Myocyte (in vitro differentiated cells): Measurements from ENCODE around the gene ZAP70. TPM values are rescaled to one million over a fixed set of nuclear protein-coding genes. Genes with fewer than 3 reads are reported as not detected.

Experiments
- DNase-seq: peaks from one replicate; pipeline ENCODE4 v3.0.0-alpha.2; 2012; ENCODE audit warnings: low read depth
- total RNA-seq: library from RNA; depleted of rRNA; stranded (reverse); fragments of >200 nt; gene quantifications from 2 replicates; pipeline ENCODE4 v1.2.3, GENCODE V29; 2014

The ZAP70 gene
- total RNA-seq, 1 donor from 2014 or later: 2.2 TPM

DNA sequence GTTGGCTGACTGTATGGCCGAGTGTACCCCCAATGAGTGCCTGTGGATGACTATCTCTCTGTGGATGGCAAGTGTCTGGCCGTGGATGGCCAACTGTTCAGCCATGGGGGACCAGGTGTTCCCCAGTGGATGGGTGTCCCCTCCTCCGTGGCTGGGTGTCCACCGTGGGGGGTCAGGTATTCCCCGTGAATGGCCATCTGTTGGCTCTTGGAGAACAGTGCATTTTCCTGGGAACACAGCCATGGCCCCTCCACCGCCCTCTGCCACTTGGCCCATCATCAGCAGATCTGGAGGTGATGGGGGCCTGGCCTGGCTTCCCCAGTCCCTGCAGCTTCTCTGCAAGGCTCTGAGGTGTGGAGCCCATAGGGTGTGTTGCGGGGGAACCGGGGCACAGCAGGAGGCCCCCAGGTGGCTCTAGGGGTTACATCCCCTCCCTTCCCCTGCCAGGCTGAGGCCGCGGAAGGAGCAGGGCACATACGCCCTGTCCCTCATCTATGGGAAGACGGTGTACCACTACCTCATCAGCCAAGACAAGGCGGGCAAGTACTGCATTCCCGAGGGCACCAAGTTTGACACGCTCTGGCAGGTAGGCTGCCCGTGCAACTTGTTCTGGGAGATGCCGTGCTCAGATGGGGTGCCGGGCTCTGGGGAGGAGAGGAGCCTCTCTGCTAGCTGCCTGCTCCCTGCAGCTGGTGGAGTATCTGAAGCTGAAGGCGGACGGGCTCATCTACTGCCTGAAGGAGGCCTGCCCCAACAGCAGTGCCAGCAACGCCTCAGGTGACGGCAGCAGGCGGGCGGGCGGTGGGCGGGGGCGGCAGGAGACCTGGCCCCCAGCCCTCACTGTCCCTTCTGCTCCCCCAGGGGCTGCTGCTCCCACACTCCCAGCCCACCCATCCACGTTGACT is 19.3 kb downstream of the ZAP70 start:
- no peak for DNase-seq

DNA sequence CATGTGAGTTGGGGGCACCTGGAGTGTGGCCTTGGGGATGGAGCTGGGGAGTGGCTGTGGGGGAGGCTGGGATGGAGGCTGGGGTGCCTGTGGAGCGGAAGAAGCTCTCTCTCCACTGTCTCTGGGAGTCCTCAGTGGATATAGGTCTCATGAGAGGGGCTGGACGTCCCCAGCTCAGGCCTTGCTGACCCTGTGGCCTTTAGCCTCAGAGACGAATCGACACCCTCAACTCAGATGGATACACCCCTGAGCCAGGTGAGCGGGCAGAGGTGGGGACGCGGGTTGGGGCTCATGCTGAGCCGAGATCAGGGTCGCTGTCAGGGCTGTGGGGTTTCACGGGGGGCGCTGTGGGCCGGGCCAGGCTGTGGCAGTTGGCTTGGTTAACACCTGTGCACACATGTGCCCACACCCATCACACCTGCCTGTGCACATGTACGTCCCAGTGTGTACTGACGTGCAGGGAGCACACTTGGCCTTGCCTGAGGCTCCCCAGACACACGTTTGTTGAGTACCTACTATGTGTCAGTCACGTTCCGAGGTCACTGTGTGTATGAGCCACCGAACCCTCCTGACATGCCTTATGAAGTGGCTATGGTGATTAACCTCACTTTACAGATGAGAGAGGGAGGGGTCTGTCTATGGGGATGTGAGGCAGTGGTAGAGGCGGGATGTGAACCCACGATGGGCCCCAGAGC is 20.1 kb downstream of the ZAP70 start:
- DNase-seq: no peak

DNA sequence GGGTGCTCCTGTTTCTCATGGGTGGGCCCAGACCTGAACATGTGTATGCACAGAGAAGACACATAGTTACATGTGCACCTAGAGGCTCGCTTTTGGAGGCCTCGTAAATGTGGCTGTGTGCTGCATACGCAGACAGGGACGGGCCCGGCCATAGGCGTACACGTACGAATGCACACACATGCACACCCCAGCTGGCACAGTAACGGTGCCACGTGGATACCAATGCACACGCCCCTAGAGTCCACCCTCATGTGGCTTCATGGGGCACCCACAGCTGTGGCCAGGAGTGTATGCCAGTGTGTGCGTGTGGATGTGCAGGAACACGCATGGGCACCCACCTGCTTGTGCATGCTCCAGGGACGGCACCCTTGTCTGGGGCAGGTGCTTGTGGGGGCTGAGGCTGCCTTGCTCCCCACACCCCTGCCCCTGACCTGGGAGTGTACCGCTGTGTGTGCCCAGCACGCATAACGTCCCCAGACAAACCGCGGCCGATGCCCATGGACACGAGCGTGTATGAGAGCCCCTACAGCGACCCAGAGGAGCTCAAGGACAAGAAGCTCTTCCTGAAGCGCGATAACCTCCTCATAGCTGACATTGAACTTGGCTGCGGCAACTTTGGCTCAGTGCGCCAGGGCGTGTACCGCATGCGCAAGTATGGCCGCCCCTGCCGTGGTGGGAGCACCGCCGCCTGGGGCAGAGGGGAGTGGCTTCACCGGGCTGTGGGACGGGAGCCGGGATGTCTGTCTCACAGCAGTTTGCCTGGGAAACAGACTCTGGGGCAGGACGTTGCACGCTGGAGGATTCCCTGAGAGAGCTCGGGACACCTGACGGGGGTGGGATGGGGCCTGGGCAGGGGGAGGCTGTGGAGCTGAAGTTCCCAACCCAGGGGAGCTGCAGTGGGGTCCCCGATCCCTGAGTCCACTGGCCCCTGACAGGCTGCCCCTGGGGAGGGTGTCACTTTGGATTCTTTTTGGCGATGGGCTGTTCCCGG is 21.0 kb downstream of the ZAP70 start:
- DNase-seq: no peak

DNA sequence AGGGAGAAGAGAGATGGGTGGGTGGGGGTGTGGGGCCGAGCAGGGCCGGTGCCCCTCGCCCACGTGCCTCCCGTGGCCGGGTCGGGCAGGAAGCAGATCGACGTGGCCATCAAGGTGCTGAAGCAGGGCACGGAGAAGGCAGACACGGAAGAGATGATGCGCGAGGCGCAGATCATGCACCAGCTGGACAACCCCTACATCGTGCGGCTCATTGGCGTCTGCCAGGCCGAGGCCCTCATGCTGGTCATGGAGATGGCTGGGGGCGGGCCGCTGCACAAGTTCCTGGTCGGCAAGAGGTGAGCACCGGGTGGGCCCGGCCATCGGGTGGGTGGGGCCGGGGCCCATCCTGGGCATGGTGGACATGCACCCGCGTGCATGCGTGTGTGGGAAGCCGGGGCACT is 21.8 kb downstream of the ZAP70 start:
- no peak for DNase-seq

DNA sequence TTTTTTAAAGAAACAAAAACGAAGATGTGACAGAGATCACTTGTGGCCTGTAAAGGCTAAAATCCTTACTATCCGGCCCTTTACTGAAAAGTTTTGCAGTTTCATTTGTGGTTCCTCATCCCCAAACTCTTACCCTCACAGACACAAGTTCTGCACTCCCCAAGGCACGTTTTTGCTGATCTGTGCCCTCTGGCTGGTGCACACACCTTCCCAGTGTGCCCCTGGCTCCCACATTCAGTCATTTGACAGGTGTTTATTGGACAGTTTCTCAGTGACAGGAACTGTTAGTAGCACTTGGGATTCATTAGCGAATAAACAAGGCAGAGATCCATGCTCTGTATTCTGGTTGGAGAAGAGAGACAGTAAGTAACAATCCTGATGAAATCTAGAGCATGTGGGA is 22.8 kb downstream of the ZAP70 start:
- no peak for DNase-seq

DNA sequence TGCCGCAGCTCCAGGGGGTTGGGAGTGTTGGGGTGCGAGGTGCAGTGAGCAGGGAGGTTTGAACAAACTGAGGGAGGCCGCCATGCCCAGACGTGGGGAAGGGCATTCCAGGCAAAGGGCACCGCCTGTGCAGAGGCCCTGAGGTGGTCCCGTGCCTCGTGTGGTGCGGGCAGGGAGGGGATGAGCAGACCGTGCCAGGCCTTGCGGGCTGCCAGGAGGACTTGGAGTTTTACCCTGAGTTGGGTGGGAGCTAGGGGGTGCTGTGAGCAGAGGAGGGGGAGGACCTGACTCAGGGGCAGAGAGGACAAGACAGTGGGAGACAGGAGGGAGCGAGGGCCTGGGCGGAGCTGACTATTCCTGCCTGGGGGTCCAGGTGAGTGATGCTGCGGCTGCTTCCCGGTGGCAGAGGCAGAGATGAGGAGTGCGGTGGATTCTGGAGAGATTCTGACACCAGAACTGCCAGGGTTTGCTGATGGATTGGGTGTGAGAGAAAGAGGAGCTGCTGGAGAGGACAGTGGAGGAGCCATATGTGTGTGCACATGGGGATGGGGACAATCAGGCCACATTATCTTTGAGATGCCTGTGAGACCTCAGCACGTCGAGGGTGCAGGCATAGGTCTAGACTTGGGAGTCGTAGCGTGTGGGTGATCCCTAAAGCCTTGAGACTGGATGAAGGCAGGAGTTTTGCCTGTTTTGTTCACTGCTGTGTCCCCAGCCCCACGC is 23.4 kb downstream of the ZAP70 start:
- DNase-seq: no peak

DNA sequence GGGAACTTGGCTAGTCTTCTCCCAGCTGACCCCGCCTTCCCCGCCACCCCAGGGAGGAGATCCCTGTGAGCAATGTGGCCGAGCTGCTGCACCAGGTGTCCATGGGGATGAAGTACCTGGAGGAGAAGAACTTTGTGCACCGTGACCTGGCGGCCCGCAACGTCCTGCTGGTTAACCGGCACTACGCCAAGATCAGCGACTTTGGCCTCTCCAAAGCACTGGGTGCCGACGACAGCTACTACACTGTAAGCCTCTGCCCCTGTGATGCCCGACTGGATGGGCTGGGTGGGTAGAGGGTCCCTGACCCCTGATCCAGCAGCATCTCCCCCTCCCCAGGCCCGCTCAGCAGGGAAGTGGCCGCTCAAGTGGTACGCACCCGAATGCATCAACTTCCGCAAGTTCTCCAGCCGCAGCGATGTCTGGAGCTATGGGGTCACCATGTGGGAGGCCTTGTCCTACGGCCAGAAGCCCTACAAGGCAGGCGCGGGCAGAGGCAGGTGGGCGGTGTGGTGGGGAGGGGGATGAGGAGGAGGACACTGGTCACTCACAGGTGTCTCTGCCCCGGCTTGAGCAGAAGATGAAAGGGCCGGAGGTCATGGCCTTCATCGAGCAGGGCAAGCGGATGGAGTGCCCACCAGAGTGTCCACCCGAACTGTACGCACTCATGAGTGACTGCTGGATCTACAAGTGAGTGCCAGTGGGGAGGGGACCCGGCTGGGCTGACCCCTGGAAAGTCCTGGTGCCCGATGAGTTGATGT is 24.2 kb downstream of the ZAP70 start:
- DNase-seq: no peak

DNA sequence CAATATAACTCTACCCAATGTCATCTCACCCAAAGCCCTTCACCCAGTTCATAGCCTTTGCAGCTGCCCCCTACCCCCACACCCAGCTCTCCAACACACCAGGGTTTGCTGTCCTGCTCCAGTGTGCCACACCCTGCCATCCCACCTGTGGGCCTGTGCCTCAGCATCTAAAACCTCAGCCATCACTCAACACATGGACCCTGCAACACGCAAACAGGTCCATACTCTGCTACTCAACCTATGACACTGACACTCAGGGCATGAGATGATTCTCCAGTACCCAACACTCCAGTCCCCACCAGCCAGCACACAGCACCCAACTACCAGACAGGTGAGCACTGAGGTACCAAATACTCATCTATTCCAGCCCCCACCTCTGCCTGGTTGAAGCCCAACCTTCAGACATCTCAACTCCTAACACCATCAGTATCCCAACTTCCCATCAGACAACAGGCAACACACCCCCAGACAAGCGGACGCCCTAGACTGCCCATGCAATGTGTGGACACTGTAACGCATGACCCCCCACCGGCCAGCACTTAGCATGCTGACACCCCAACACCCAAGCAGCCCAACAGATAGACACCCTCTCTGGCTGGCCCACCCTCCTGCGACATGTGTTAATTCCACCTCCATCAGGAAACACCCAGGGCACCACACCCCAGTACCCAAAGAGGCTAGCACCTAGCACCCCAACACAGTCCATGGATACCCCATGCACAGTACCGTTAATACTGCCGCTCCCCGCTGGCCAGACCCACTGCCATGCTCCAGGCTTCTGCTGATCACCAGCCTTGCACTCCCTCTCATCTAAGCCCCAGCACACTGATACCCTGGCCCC is 25.0 kb downstream of the ZAP70 start:
- DNase-seq: no peak

DNA sequence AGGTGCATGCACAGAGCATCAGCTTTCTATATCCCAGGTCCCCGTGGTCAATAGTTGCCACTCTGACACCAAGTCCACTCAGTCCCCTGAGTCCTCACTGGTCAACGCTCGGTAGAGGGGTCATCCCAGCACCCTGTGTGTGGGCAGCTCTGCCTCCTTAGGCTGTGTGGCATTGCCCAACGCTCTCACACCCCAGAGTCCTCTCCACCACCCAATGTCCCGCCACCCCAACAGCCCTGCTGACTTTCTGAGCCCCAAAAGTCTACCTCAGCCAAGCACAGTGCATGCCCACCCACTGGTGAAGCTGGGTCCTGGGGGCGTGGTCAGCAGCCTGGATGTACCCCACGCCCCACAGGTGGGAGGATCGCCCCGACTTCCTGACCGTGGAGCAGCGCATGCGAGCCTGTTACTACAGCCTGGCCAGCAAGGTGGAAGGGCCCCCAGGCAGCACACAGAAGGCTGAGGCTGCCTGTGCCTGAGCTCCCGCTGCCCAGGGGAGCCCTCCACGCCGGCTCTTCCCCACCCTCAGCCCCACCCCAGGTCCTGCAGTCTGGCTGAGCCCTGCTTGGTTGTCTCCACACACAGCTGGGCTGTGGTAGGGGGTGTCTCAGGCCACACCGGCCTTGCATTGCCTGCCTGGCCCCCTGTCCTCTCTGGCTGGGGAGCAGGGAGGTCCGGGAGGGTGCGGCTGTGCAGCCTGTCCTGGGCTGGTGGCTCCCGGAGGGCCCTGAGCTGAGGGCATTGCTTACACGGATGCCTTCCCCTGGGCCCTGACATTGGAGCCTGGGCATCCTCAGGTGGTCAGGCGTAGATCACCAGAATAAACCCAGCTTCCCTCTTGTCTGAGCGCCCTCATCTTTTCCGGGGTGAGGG is 25.9 kb downstream of the ZAP70 start:
- DNase-seq: no peak

DNA sequence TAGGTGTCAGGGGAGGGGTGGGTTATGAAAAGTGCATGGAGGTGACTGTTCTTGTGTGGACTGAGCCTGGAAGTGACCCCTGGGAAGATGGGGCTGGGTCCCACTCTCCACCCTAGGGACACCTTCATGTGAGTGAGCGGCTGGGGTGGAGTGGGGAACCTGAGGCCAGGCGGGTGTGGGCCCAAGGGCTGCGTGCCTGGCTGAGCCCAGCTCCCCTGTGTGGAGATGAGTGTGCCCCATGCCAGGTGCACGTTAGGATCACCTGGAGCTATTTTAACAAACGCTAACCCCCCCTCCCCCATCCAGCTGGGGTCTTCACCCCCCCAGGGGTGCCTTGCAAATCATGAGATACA is 26.5 kb downstream of the ZAP70 start:
- no peak for DNase-seq

DNA sequence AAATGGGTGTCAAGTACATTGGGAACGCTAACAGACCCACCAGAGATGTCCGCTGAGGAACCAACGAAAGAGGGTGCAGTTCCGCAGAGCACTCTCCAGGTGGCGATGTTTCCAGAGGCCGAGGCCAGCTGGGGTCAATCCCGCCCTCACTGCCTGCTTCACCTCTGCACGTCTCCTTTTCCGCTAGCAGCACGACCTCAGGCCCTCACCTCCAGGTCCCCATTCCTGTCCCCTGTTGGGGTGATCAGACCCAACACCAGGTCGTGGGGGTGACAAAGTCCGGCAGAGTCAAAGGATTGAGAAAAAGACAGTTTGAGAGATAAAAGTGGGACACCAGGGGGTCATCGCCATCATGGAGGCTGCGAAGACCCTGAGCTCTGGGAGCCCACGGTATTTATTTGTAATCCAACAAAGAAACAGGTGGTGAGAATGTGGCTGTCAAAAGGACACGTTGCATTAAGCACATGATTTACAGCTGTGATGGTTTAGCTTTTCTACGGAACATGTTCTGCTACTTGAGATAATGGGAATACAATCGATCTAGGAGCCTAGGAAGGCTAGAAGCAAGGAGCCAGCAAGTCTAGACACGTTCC is 27.3 kb downstream of the ZAP70 start:
- DNase-seq: no peak

DNA sequence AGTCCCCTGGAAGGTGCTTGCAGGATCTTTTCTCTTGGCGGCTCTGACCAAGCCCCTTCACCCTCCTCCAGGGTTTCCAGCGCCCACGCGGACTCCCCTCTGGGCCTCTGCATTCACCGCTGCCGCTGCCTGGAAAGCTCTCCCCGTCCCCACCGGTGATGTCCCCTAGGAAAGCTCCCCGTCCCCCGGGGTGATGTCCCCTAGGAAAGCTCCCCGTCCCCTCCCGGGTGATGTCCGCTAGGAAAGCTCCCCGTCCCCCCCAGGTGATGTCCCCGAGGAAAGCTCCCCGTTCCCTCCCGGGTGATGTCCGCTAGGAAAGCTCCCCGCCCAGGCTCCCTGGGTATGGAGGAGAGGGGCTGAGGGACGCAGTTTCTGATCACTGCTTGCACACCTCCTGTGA is 27.9 kb downstream of the ZAP70 start:
- no peak for DNase-seq

DNA sequence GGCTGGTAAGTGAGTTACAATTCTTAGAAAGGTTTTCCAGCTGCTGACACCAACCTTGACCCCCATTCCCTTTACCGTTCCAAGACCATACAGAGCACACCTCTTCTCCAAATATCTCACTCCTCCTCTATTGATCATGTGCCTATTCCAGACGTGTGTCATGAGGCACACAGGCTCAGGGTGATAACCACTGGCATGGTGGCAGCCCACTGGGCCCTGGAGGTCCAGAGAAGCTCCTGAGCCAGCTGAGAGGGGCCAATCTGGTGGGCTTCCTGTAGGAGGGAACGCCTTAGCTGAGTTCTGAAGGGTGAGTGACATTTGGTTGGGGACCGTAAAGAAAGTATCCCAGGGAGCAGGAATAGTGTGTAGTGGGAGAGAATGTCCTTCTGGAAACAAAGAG is 28.3 kb downstream of the ZAP70 start:
- no peak for DNase-seq

DNA sequence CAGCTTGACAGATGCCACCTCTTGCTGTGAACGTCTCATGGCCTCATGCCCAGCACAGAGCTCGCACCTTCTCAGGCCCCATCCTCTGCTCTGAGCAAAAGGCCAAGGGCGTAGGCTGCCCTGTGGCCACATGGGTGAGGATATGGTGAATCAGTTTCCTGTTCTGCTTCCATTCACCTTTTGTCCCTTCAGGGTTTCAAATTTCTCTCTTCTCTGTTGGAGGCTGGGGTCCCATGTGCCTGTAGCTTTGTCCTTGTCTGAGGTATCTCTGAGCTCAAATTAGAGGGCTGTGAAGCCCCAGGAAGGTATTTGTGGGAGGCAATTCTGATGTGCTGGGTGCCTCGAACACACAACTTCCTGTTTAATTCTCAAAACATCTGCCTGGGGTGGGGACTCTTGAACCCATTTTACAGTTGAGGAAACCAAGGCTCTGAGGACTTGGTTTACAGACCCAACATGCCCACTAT is 29.0 kb downstream of the ZAP70 start:
- no peak for DNase-seq

DNA sequence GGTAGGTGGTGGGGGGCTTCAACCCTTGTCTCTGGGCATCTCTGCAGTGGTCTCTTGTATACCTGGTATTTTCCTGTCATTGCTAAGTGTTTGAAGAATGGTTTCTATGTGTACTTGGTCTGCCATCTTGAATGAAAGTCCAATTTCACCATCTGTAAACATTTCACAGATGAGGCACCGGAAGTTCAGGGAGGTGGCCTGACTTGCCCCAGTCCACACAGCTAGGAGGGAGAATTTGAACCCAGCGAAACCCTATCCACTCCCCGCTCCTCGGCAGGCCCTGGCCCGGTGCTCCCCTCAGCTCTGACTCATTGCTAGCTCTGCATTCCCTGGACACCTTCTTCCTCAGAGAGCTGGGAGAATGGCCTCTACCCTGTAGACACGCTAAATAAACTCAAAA is 30.5 kb downstream of the ZAP70 start:
- no peak for DNase-seq

DNA sequence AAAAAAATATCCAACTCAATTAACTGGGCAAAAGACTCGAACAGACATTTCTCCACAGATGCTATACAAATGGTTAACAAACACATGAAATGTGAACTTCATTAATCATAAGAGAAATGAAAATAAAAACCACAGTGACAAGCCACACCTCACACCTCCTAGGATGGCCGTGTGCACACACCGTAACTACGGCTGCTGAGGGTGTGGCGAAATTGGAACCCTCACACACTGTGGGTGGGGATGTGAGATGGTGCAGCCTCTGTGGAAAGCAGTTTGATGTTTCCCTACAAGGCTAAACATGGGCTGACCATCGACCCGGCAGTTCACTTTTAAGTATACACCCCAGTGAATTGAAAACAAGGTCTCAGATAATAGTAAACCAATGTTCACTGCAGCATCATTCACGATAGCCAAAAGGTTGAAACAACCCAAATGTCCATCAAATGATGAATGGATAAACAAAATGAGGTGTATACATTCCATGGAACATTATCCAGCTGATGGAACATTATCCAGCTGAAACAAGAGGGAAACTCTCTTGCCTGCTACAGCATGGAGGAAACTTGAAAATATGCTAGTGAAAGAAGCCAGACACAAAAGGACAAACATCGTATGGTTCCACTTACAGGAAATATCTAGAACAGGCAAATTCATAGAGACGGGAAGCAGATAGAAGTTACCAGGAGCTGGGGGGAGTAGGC is 32.2 kb downstream of the ZAP70 start:
- no peak for DNase-seq

DNA sequence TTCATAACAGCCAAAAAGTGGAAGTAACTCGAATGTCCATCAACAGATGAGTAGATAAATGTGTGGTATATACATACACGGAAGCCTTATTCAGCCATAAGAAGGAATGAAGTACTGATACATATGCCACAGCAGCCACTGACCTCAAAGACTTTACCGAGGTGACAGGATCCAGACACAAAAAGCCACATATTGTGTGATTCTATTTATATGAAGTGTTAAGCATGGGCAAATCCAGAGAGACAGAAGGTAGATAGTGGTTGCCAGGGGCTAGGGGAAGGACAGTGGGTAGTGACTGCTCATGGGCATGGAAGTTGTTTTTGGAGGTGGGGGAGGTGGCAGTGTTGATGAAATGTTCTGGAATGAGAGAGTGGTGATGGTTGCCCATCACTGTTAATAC is 33.9 kb downstream of the ZAP70 start:
- peak; percentile 72 for DNase-seq
